ENCODE data around the gene ZYG11B.
"Not testable (repeated sequence)": the region's sequence is repeated elsewhere in the genome, so short reads cannot be mapped to it uniquely, and the experiment has no call there.

Gene ZYG11B

DNA sequence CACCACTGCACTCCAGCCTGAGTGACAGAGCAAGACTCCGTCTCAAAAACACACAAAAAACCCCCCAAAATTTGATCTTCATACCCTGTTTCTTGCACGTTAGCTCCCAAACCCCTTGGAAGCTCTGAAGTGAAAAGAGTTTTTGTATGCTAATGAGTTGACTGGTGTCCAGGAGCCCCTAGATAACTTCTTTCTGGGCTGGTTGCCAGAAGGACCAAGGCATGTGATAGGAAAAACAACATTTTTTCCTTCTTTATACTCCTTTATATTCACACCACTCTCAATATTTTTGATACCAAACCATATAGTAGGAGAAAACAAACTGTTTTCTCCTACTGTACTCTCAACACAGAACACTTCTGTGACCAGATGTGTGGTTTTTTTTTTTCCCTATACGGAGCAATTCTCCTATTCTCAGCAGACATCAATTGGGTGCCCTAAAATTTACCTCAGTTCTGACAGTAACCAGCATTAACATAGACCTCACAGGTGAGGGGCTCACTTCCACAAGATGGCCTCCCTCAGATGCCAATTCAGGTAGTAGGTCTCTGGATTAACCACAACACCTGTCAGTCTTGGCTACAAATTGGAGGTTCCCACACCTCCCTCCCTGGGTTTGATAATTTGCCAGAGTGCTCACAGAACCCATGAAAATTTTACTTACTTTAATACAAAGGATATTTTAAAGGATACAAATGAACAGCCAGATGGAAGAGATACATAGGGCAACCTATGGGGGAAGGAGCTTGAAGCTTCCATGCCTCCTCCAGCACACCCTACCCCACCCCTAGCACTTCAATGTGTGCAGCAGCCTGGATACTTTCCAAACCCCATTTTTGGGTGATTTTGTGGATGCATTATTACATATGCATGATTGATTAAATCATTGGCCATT, 25.6 kb downstream of the ZYG11B start:
- peak; percentile 33 to 50 for DNase-seq (ENCODE audit: low spot score in 2 of 2)
- Histone ChIP-seq H3K27me3 (ENCODE audit: low read depth) (no peaks in the 10 kb centered on the region), H3K36me3 (replicated peaks) (no peaks in the 10 kb centered on the region), H3K9me3 (no peaks in the 10 kb centered on the region), H3K4me3 (no peak overlapping the region), H3K4me1 (peaks cover 5% of the 10 kb centered on the region; the same call in 1 of the 2 replicates)
- in situ Hi-C loops (cut with MboI; ENCODE audit: low sequenced_read_pairs): no loop called here

DNA sequence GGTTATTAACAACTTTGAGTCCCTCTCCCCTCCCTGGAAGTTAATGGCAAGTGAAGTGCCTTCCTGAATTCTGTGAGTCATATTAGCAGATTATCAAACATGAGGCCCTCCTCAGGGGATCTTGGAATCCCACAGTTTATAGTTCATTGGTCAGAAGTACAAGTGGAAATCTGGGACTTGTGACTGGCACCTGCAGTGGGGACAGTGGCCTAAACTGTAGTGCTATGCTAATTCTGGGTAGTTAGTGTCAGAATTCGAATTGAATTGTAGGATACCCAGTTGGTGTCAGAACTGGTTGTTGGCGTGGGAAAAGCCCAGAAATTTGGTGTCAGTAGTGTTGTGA, 26.2 kb downstream of the ZYG11B start:
- Histone ChIP-seq H3K9me3 (no peaks in the 10 kb centered on the region), H3K36me3 (replicated peaks) (no peaks in the 10 kb centered on the region), H3K27me3 (ENCODE audit: low read depth) (no peaks in the 10 kb centered on the region), H3K4me3 (no peak overlapping the region), H3K4me1 (peaks cover 5% of the 10 kb centered on the region; the same call in 1 of the 2 replicates)
- DNase-seq (ENCODE audit: low spot score in 2 of 2): no peak
- in situ Hi-C loops (cut with MboI; ENCODE audit: low sequenced_read_pairs): no loop called here

- no peak overlapping the region for H3K4me3 ChIP-seq
- H3K4me1 ChIP-seq: peaks cover 5% of the 10 kb centered on the region; the same call in 1 of the 2 replicates
- H3K9me3 ChIP-seq: no peaks in the 10 kb centered on the region
- peaks cover under 1% of the 10 kb centered on the region; the same call in 1 of the 2 replicates for H3K36me3 ChIP-seq (replicated peaks)
- DNase-seq (ENCODE audit: low spot score in 2 of 2): no peak
- H3K27me3 ChIP-seq (ENCODE audit: low read depth): no peaks in the 10 kb centered on the region
- in situ Hi-C loops (cut with MboI; ENCODE audit: low sequenced_read_pairs): no loop called here
Measured at GRCh38 chr1:52753169-52753568, 26.9 kb downstream of the ZYG11B start.

DNA sequence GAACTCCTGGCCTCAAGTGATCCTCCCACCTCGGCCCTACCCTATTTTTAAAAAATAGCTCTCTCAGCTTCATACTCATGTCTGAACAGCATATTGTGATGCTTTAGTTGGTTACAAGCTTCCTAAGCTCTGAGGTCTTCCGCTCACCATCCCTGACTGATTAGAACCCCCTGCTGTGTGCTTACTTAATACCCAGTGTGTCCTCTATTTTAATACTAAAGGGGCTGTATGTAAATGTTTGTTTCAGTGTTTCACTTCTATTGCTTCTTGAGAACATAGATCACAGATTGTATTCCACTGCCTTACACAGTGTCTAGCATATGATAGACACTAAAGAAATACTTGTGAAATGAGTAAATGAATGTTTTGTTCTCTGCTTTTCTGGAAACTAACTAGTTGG, 29.8 kb downstream of the ZYG11B start:
- Histone ChIP-seq H3K4me3 (no peak overlapping the region), H3K27me3 (ENCODE audit: low read depth) (no peaks in the 10 kb centered on the region), H3K36me3 (replicated peaks) (peaks cover 4% of the 10 kb centered on the region; the same call in 1 of the 2 replicates), H3K9me3 (no peaks in the 10 kb centered on the region), H3K4me1 (peaks cover 5% of the 10 kb centered on the region; the same call in 1 of the 2 replicates)
- in situ Hi-C loops (cut with MboI; ENCODE audit: low sequenced_read_pairs): no loop called here
- DNase-seq (ENCODE audit: low spot score in 2 of 2): no peak

- Histone ChIP-seq H3K36me3 (replicated peaks) (peaks cover 4% of the 10 kb centered on the region; the same call in 1 of the 2 replicates), H3K4me1 (no peaks in the 10 kb centered on the region), H3K4me3 (no peak overlapping the region), H3K9me3 (no peaks in the 10 kb centered on the region), H3K27me3 (ENCODE audit: low read depth) (no peaks in the 10 kb centered on the region)
- no peak for DNase-seq (ENCODE audit: low spot score in 2 of 2)
- in situ Hi-C loops (cut with MboI; ENCODE audit: low sequenced_read_pairs): no loop called here
Measured at GRCh38 chr1:52759908-52760307, 33.7 kb downstream of the ZYG11B start.

DNA sequence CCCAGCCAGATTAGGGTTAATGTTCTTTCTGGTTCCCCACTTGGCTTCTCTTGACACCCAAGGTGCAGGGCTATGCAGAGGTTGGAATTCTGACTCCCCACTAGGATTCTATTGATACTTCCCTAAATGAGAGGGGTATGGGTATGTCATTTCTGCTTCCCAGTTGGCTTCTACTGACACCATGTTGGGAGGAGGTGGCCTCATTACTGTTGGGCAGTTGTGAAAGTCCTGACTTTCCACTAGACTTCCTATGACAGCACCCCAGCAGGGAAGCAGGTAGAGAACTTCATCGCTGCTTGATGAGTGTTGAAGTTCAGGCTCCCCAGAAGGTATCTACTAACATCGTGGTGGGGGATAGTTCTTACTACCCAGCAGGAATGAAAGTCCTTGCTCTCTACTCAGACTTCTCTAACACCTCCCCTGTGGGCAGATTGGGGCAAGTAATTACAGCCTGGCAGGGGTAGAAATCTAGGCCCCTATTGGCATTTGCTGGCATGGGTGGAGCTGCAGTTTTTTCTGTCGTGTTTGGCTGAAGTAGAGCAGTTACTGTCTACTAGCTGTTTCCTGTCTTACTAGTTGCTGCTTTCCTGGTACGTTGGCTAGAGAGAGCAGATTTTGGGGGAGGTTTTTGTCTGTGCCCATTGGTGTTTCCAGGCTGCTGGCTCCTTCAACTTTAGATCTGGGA, 41.5 kb downstream of the ZYG11B start:
- H3K9me3 ChIP-seq: no peaks in the 10 kb centered on the region
- no peak overlapping the region for H3K4me3 ChIP-seq
- no peaks in the 10 kb centered on the region for H3K27me3 ChIP-seq (ENCODE audit: low read depth)
- H3K4me1 ChIP-seq: no peaks in the 10 kb centered on the region
- no peaks in the 10 kb centered on the region; the same call in 1 of the 2 replicates for H3K36me3 ChIP-seq (replicated peaks)
- DNase-seq (ENCODE audit: low spot score in 2 of 2): no peak
- in situ Hi-C loops (cut with MboI; ENCODE audit: low sequenced_read_pairs): no loop called here

- H3K4me3 ChIP-seq: no peak overlapping the region
- H3K4me1 ChIP-seq: no peaks in the 10 kb centered on the region
- in situ Hi-C loops (cut with MboI; ENCODE audit: low sequenced_read_pairs): no loop called here
- DNase-seq (ENCODE audit: low spot score in 2 of 2): no peak
- no peaks in the 10 kb centered on the region; the same call in 1 of the 2 replicates for H3K36me3 ChIP-seq (replicated peaks)
- no peaks in the 10 kb centered on the region for H3K9me3 ChIP-seq
- H3K27me3 ChIP-seq (ENCODE audit: low read depth): no peaks in the 10 kb centered on the region
Measured at GRCh38 chr1:52769346-52770033, 43.2 kb downstream of the ZYG11B start.

DNA sequence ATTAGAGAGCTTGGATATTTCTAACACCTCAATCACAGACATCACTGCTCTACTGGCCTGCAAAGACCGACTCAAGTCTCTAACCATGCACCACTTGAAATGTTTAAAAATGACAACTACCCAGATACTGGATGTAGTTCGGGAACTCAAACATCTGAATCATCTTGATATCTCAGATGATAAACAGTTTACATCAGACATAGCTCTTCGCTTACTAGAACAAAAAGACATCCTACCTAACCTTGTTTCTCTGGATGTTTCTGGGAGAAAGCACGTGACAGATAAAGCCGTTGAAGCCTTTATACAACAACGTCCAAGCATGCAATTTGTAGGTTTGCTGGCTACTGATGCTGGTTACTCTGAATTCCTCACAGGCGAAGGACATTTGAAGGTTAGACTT, 45.1 kb downstream of the ZYG11B start:
- no peak for DNase-seq (ENCODE audit: low spot score in 2 of 2)
- Histone ChIP-seq H3K4me1 (no peaks in the 10 kb centered on the region), H3K4me3 (no peak overlapping the region), H3K9me3 (no peaks in the 10 kb centered on the region), H3K27me3 (ENCODE audit: low read depth) (no peaks in the 10 kb centered on the region), H3K36me3 (replicated peaks) (no peaks in the 10 kb centered on the region; the same call in 1 of the 2 replicates)
- in situ Hi-C loops (cut with MboI; ENCODE audit: low sequenced_read_pairs): no loop called here

DNA sequence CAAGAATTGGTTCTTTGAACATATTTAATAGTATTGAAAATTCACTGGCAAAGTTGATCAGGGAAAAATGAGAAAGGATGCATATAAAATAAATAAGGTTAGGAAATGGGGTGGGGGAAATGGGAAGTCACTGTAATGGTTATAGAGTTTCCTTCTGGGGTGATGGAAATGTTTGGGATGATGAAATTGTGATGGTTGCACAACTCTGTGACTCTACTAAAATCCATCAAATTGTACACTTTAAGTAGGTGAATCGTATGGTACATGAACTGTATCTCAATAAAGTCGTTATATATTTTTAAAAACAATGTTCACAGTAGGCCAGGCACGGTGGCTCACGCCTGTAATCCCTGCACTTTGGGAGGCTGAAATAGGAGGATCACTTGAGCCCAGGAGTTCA, 59.9 kb downstream of the ZYG11B start:
- peaks cover 12% of the 10 kb centered on the region for H3K36me3 ChIP-seq (replicated peaks)
- H3K9me3 ChIP-seq: no peaks in the 10 kb centered on the region
- H3K4me3 ChIP-seq: no peak overlapping the region
- H3K27me3 ChIP-seq (ENCODE audit: low read depth): no peaks in the 10 kb centered on the region
- H3K4me1 ChIP-seq: no peaks in the 10 kb centered on the region
- DNase-seq (ENCODE audit: low spot score in 2 of 2): no peak
- in situ Hi-C loops (cut with MboI; ENCODE audit: low sequenced_read_pairs): no loop called here

DNA sequence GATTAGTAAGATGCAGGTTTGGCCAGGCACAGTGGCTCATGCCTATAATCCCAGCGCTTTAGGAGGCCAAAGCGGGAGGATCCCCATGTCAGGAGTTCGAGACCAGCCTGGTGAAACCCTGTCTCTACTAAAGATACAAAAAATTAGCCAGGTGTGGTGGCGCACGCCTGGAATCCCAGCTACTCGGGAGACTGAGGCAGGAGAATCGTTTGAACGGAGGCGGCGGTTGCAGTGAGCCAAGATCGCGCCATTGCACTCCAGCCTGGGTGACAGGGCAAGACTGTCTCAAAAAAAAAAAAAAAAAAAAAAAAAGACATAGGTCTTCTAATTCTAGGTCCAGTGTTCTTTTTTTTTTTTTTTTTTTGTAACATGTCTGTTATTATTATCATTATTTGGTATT, 64.2 kb downstream of the ZYG11B start:
- H3K4me1 ChIP-seq; H3K27me3 ChIP-seq (ENCODE audit: low read depth); in situ Hi-C loops (cut with MboI; ENCODE audit: low sequenced_read_pairs); DNase-seq (ENCODE audit: low spot score in 2 of 2); H3K36me3 ChIP-seq (replicated peaks); H3K4me3 ChIP-seq; H3K9me3 ChIP-seq: not testable (repeated sequence)

DNA sequence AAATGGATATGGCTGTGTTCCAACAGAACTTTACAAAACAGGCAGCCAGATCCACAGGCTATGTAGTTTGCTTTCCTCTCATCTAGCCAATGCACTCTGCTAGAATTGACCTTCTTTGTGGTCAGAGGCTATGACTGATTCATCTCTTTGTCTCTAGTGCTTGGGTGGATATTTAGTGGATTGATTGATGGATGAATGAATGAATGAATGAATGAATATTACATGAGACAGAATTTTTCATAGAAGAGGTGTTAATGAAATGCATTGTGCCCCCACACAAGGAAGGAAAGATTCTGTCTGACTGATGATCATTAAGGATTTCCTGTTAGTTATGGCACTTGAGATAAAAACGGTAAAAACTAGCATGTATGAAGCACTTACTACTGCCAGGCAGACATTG, 65.8 kb downstream of the ZYG11B start:
- no peak overlapping the region for H3K4me3 ChIP-seq
- H3K4me1 ChIP-seq: no peaks in the 10 kb centered on the region
- no peaks in the 10 kb centered on the region for H3K27me3 ChIP-seq (ENCODE audit: low read depth)
- H3K36me3 ChIP-seq (replicated peaks): peaks cover 5% of the 10 kb centered on the region
- H3K9me3 ChIP-seq: no peaks in the 10 kb centered on the region
- no peak for DNase-seq (ENCODE audit: low spot score in 2 of 2)
- in situ Hi-C loops (cut with MboI; ENCODE audit: low sequenced_read_pairs): no loop called here

- H3K27me3 ChIP-seq (ENCODE audit: low read depth); DNase-seq (ENCODE audit: low spot score in 2 of 2); H3K4me1 ChIP-seq; in situ Hi-C loops (cut with MboI; ENCODE audit: low sequenced_read_pairs); H3K4me3 ChIP-seq; H3K9me3 ChIP-seq; H3K36me3 ChIP-seq (replicated peaks): not testable (repeated sequence)
Measured at GRCh38 chr1:52793717-52794116, 67.5 kb downstream of the ZYG11B start.

DNA sequence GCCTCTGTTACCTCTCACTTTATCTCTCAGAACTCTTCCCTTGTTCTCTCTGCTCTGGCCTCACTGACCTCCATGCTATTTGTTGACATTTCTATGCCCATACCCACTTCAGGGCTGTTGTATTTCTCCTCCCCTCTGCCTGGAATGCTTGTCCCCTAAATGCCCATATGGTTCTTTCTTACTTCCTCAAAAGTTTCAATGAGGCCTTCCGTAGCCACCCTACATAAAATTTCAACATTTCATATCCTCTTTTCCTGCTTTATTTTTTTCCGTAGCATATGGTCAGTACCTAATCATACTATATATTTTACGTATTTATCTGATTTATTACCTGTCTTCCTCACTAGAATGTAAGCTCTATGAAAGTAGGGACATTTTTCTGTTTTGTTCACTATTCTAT, 69.2 kb downstream of the ZYG11B start:
- Histone ChIP-seq H3K9me3 (no peaks in the 10 kb centered on the region), H3K4me3 (no peak overlapping the region), H3K4me1 (no peaks in the 10 kb centered on the region), H3K27me3 (ENCODE audit: low read depth) (no peaks in the 10 kb centered on the region), H3K36me3 (replicated peaks) (peaks cover 5% of the 10 kb centered on the region)
- in situ Hi-C loops (cut with MboI; ENCODE audit: low sequenced_read_pairs): no loop called here
- no peak for DNase-seq (ENCODE audit: low spot score in 2 of 2)

- DNase-seq (ENCODE audit: low spot score in 2 of 2): no peak
- Histone ChIP-seq H3K4me1 (no peaks in the 10 kb centered on the region), H3K27me3 (ENCODE audit: low read depth) (no peaks in the 10 kb centered on the region), H3K36me3 (replicated peaks) (peaks cover 5% of the 10 kb centered on the region), H3K9me3 (no peaks in the 10 kb centered on the region), H3K4me3 (no peak overlapping the region)
- in situ Hi-C loops (cut with MboI; ENCODE audit: low sequenced_read_pairs): no loop called here
Measured at GRCh38 chr1:52798331-52798730, 72.1 kb downstream of the ZYG11B start.
